Transverse colon (tissue), 4 donors: ENCODE data around the gene ST3GAL4.

ENCODE experiments used
- CTCF ChIP-seq, 5 experiments: fragments of 200-600 bp in 3 of 5; fragments of 450-650 bp in 2 of 5; sonication (generic) in 3 of 5; IDR thresholded peaks; 1 replicate in 2 of 5; 2 replicates in 3 of 5; pipeline ENCODE4 v1.5.1; 2016 to 2017; ENCODE audit warnings: antibody characterized with exemption in 5 of 5, inconsistent platforms in 3 of 5, mild to moderate bottlenecking in 2 of 5, moderate library complexity in 1 of 5
- POLR2A ChIP-seq: fragments of 450-650 bp; IDR thresholded peaks from one replicate; pipeline ENCODE4 v1.6.1; 2016; ENCODE audit warnings: antibody characterized with exemption, mild to moderate bottlenecking, moderate library complexity
- POLR2AphosphoS5 ChIP-seq, 3 donors: sonication (generic); formaldehyde crosslinking; IDR thresholded peaks; one replicate each; pipeline ENCODE4 v1.6.1; 2016; ENCODE audit warnings: antibody characterized with exemption in 3 of 3

- no peak for TF ChIP-seq CTCF (IDR thresholded peaks at IDR 0.05)
- TF ChIP-seq POLR2AphosphoS5 (IDR thresholded peaks at IDR 0.05), result no peak
- no peak for TF ChIP-seq POLR2A
These were observed 105.1 kb downstream of the ST3GAL4 start for GRCh38 chr11:126460417-126461095.
